ENCODE measurements around the gene USP7. TPM values are rescaled to one million over a fixed set of nuclear protein-coding genes. Genes with fewer than 3 reads are reported as not detected.

USP7 gene
- 46.4 and 61.5 TPM in 2 replicates for total RNA-seq (2014; rRNA removed; shearing (Covaris generic))
- 127 and 132 TPM in 2 replicates for total RNA-seq (2022)
- percentile 87 among the genes with signal in this experiment for Bru-seq, nascent RNA
- percentile 92 among the genes with signal in this experiment for BruChase-seq, experiment 1, labeled RNA remaining after a 6-hour chase
- BruChase-seq, experiment 2, labeled RNA remaining after a 2-hour chase, result percentile 89 among the genes with signal in this experiment
- long read RNA-seq, full-length matches to known transcripts, result 74 of 121 reads
- long read RNA-seq, partial matches to known transcripts, result 25 of 121 reads
- long read RNA-seq, other reads (novel, unspliced or antisense), result 22 of 121 reads

DNA sequence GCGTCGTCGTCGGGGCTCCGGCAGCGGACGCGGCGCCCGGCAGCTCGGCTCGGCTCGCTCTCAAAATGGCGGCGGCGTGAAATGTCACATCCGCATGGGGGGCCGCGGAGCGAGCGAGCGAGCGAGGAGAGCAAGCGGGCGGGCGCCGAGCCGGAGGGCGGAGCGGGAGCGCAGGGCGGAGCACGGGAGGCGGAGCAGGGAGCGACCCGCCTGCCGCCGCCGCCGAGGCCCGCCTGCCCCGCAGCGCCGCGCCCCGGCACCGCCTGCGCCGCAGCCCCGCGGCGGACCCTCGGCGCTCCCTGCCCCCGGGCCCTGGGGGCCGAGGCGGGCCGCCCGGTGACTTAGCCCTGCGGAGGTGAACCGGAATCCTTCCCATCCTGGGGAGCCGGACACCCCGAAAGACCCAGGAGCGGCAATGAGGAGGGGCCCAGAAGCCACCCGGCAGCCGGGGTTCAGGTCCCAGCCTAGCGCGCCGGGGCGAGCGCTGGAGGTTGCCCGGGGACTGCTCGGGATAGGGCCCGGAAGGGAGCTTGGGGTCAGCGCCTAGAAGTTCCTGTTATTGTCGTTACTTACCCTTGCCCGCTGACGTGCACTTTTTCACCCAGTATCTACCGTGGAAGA, at the start of gene USP7:
TSS of gene USP7 (minus strand) at position 86 of the 621 bp plus-strand sequence. CDS start 621 bp downstream, outside the sequence.
- Histone ChIP-seq H3K79me2 (ENCODE audit: insufficient read depth, low read depth, low read length) (peaks cover 33% of the 10 kb centered on the region), H3K4me2 (ENCODE audit: low read length) (peak within 1 kb of the TSS; percentile 98), H4K20me1 (ENCODE audit: insufficient read depth, low read length) (peaks cover 34% of the 10 kb centered on the region), H3K36me3 (ENCODE audit: insufficient read depth, low read length) (no peaks in the 10 kb centered on the region; the same call in 1 of the 2 replicates), H3K4me1 (ENCODE audit: insufficient read depth, low read length, poor library complexity, severe bottlenecking) (peaks cover 38% of the 10 kb centered on the region), H3K9me2 (ENCODE audit: insufficient read depth, low read length) (no peaks in the 10 kb centered on the region), H2AFZ (ENCODE audit: low read length) (peak within 1 kb of the TSS; percentile 79), H3K9me3 (ENCODE audit: low read length) (no peaks in the 10 kb centered on the region), H3K4me3 (ENCODE audit: low read depth, low read length, poor library complexity, severe bottlenecking) (peak within 1 kb of the TSS; percentile 84), H3K27ac (ENCODE audit: low read depth, low read length, poor library complexity, severe bottlenecking) (peak within 1 kb of the TSS; percentile 67)
- ChIA-PET POLR2A (interaction anchor here (0.5 to 0.7 kb wide), 2 partner anchors 9 to 127 kb away, joined by 3 to 6 read pairs; partner anchors contain the start of gene HAPSTR1), CTCF (ENCODE audit: unreplicated experiment) (no interaction called here)
- no peak for TF ChIP-seq EZH2phosphoT487 (IDR thresholded peaks at IDR 0.05; ENCODE audit: borderline replicate concordance, low read depth, low read length)
- TF ChIP-seq, protein P1, sequence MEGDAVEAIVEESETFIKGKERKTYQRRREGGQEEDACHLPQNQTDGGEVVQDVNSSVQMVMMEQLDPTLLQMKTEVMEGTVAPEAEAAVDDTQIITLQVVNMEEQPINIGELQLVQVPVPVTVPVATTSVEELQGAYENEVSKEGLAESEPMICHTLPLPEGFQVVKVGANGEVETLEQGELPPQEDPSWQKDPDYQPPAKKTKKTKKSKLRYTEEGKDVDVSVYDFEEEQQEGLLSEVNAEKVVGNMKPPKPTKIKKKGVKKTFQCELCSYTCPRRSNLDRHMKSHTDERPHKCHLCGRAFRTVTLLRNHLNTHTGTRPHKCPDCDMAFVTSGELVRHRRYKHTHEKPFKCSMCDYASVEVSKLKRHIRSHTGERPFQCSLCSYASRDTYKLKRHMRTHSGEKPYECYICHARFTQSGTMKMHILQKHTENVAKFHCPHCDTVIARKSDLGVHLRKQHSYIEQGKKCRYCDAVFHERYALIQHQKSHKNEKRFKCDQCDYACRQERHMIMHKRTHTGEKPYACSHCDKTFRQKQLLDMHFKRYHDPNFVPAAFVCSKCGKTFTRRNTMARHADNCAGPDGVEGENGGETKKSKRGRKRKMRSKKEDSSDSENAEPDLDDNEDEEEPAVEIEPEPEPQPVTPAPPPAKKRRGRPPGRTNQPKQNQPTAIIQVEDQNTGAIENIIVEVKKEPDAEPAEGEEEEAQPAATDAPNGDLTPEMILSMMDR (conservative IDR thresholded peaks at IDR 0.05; ENCODE audit: low read length), result no peak
- intact Hi-C loops (cut with micrococcal nuclease; ENCODE audit: unreplicated experiment), result loop anchor here (2.0 kb wide), 3 partner anchors 27 to 171 kb away; partner anchors contain the start of gene HAPSTR1
- DNase-seq (ENCODE audit: low spot score), result peak; percentile 94
- BruUV-seq (replicated peaks), result no TSS peak

GRCh38 chr16:9013508-9013864, 49.8 kb upstream of the USP7 start:
- no TSS peak for BruUV-seq (replicated peaks)
- Histone ChIP-seq H3K79me2 (ENCODE audit: insufficient read depth, low read depth, low read length) (no peaks in the 10 kb centered on the region), H2AFZ (ENCODE audit: low read length) (no peak overlapping the region), H3K27ac (ENCODE audit: low read depth, low read length, poor library complexity, severe bottlenecking) (no peak overlapping the region), H3K4me3 (ENCODE audit: low read depth, low read length, poor library complexity, severe bottlenecking) (no peak overlapping the region), H3K36me3 (ENCODE audit: insufficient read depth, low read length) (no peaks in the 10 kb centered on the region), H3K4me2 (ENCODE audit: low read length) (no peak overlapping the region), H3K9me2 (ENCODE audit: insufficient read depth, low read length) (no peaks in the 10 kb centered on the region), H4K20me1 (ENCODE audit: insufficient read depth, low read length) (no peaks in the 10 kb centered on the region), H3K9me3 (ENCODE audit: low read length) (peaks cover 7% of the 10 kb centered on the region; the same call in 1 of the 2 replicates), H3K4me1 (ENCODE audit: insufficient read depth, low read length, poor library complexity, severe bottlenecking) (no peaks in the 10 kb centered on the region)
- TF ChIP-seq, protein P1 (conservative IDR thresholded peaks at IDR 0.05; ENCODE audit: low read length), result no peak
- CTCF ChIA-PET (ENCODE audit: unreplicated experiment), result no interaction called here
- DNase-seq (ENCODE audit: low spot score), result no peak
- intact Hi-C loops (cut with micrococcal nuclease; ENCODE audit: unreplicated experiment), result no loop called here
- POLR2A ChIA-PET, result no interaction called here

Data from OCI-LY7 (cell line).